Astrocyte of the cerebellum (primary cell): ENCODE data around the gene DNAH6.

ENCODE experiments used
- DNase-seq: peaks from one replicate; pipeline ENCODE4 v3.0.0-alpha.2; 2011; ENCODE audit warnings: low read depth
- H3K4me3 ChIP-seq: 2 replicates; pipeline ENCODE4 v1.5.1; 2011; ENCODE audit warnings: mild to moderate bottlenecking, low read depth, low read length, moderate library complexity
- in situ Hi-C: cut with HindIII; loops from 2 replicates; pipeline ENCODE4 v1.10.0; 2017; ENCODE audit warnings: low sequenced_read_pairs
- TF ChIP-seq, protein P1 (sequence below): IDR thresholded peaks from 2 replicates; pipeline ENCODE4 v1.5.1; 2012; ENCODE audit warnings: low read length, low read depth, moderate library complexity, mild to moderate bottlenecking; ENCODE audit errors: missing control alignments

Gene DNAH6

DNA sequence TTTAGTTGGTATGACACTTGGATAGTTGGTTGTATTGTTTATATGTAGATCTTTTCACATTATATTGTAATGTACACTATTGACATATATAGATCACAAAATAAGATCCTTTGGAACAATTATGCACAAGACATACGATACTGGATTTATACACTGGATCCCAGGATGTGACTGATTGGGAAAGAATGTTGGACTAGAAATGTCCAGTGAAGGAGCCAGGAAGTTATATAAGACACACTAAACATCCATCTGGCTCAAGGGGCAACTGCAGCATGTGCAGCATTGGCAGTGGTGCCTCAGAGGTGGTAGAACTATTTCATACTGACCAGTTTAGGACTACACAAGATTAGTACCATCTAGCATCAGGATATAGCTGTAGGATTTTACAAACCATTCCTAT is 259.7 kb downstream of the DNAH6 start:
- no peak overlapping the region for H3K4me3 ChIP-seq
- in situ Hi-C loops: no loop called here
- no peak for DNase-seq
- TF ChIP-seq, protein P1, sequence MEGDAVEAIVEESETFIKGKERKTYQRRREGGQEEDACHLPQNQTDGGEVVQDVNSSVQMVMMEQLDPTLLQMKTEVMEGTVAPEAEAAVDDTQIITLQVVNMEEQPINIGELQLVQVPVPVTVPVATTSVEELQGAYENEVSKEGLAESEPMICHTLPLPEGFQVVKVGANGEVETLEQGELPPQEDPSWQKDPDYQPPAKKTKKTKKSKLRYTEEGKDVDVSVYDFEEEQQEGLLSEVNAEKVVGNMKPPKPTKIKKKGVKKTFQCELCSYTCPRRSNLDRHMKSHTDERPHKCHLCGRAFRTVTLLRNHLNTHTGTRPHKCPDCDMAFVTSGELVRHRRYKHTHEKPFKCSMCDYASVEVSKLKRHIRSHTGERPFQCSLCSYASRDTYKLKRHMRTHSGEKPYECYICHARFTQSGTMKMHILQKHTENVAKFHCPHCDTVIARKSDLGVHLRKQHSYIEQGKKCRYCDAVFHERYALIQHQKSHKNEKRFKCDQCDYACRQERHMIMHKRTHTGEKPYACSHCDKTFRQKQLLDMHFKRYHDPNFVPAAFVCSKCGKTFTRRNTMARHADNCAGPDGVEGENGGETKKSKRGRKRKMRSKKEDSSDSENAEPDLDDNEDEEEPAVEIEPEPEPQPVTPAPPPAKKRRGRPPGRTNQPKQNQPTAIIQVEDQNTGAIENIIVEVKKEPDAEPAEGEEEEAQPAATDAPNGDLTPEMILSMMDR: no peak

DNA sequence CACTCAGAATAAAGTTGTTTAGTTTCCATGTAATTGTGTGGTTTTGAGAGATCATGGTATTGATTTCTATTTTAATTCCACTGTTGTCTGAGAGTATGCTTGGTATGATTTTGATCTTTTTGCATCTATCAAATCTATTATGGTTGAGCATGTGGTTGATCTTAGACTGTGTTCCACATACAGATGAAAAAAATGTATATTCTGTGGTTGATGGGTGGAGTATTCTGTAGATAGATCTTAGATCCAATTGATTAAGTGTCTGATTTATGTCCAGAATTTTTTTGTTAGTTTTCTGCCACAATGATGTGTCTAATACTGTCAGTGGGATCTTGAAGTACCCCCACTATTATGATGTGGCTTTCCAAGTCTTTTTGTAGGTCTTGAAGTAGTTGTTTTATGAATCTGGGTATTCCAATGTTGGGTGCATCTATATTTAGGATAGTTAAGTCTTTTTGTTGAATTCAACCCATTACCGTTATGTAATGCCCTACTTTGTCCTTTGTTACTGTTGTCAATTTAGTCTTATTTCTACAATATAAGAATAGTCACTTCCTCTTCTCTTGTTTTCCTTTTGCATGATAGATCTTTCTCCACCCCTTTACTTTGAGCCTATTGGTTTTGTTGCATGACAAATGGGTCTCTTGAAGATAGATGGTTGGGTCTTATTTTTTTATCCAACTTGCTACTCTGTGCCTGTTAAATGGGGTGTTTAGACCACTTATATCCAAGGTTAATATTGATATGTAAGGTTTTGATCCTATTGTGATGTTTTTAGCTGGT is 262.8 kb downstream of the DNAH6 start:
- no peak for DNase-seq
- H3K4me3 ChIP-seq: no peak overlapping the region
- in situ Hi-C loops: no loop called here
- TF ChIP-seq, protein P1: no peak

DNA sequence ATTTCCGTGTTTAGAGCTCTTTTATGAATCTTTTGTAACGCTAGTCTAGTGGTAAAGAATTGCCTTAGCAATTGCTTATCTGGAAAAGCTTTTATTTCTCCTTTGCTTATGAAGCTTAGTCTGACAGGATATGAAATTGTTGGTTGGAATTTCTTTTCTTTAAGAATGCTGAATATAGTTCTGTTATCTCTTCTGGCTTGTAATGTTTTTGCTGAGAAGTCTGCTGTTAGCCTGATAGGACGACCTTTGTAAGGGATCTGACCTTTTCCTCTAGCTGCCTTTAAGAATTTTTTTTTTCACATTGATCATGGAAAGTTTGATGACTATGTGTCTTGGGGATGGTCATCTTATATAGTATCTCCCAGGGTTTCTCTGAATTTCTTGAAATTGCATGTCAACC is 263.5 kb downstream of the DNAH6 start:
- TF ChIP-seq, protein P1: no peak
- no peak for DNase-seq
- H3K4me3 ChIP-seq: no peak overlapping the region
- in situ Hi-C loops: loop anchor here (10.0 kb wide), 1 partner anchor 65 kb away; no protein-coding TSS in a partner anchor

DNA sequence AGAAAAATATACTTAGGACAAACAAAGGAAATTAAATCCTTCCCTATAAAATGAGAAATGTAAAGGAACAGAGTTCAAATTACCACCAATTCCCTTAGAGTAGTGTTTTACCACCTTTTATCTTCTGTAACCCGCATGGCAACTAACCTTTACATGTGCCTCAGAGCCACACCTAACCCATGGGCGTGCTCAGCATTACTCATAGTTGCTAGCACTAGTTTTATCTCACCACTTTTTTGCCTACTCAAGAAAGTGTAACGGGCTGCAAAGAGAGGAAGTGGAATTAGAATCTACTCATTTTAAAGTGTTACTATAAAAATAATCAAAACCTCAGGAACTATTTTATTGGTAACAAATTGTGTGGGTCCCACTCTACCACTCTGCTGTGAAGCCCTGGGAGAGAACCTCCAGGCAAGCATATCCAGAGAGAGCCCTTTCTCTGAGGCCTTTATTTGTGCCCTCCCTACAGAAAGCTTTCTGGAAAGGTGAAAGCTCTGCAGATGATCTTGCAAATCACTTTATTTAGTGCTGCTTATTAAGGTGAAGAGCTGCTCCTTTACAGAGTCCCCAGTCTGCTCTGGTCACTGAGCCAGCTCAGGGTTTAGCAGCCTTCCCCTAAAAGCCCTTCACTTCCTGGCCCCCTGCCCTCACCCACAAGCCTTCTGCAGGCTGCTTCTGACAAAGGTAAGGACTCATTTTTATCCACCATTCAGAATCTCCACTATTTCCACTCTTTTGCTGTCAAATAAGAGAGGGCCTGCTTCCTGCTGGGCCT is 265.8 kb downstream of the DNAH6 start:
- DNase-seq: no peak
- H3K4me3 ChIP-seq: no peak overlapping the region
- in situ Hi-C loops: loop anchor here (10.0 kb wide), 1 partner anchor 63 kb away; no protein-coding TSS in a partner anchor

DNA sequence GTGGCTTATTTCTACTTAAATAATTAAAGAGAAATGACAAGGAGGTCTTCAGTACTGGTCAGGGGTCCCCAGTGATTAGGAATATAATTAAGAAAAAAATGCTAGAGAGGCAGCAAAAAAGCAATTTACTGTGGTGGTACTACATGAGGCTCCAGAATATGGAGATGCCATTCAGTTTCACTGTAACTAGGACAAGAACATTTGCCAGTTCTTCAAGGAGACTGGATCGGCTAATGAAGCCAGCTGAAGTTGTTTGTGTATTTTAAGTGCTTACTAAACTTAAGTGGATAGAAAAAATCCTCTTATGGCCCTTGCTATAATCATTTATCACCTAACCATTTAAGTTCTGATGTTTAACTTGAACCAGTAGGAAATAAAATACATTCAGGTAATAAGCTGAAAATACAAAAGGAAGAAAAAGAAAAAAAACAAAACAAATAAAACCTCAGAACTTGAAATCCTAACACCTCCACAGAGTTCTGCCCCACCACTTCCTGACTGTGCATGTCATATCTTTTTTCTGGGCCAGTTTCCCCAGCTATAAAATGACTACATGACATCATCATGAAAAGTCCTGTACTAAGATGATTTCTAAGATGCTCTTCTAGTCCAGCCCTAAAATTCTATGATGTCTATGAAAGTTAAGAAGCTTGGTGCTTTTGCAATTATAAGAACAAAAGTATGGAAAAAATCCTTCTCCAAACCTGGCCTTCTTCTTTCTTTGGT is 266.6 kb downstream of the DNAH6 start:
- in situ Hi-C loops: loop anchor here (10.0 kb wide), 1 partner anchor 62 kb away; no protein-coding TSS in a partner anchor
- H3K4me3 ChIP-seq: no peak overlapping the region
- TF ChIP-seq, protein P1: no peak
- DNase-seq: no peak

More for the DNA sequence above, 265.8 kb downstream of the DNAH6 start:
- TF ChIP-seq, protein P1: no peak

DNA sequence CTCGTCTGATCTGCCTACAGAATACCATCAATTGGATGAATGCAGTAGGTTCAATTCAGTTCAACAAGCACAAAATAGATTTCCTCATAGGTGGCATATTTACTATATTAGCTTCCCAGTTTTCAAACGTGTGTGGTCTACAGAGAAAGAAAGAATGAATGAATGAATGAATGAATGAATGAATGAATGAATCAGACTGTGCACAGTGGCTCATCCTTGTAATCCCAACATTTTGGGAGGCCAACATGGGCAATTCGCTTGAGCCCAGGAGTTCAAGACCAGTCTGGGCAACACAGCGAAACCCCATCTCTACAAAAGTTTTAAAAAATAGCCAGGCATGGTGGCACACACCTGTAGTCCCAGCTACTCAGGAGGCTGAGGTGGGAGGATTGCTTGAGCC is 269.7 kb downstream of the DNAH6 start:
- in situ Hi-C loops: loop anchor here (10.0 kb wide), 1 partner anchor 59 kb away; no protein-coding TSS in a partner anchor
- TF ChIP-seq, protein P1: no peak
- DNase-seq: no peak
- no peak overlapping the region for H3K4me3 ChIP-seq
